ENCODE measurements around the gene PAX3.
A peak's percentile ranks its signal among the peaks of the same experiment; 100 is the strongest.

GRCh38 chr2:222305516-222306392 is 7.0 kb upstream of the PAX3 start:
- TF ChIP-seq REST (IDR thresholded peaks at IDR 0.05; ENCODE audit: low read depth) (no peak), MAX (IDR thresholded peaks at IDR 0.05) (peak; percentile 51), EP300 (IDR thresholded peaks at IDR 0.05; ENCODE audit: borderline replicate concordance) (no peak), RAD21 (IDR thresholded peaks at IDR 0.05; ENCODE audit: low read depth) (no peak), TAF1 (IDR thresholded peaks at IDR 0.05; ENCODE audit: low read depth) (no peak), CEBPB (IDR thresholded peaks at IDR 0.05) (no peak), USF1 (IDR thresholded peaks at IDR 0.05) (no peak), EGR1 (IDR thresholded peaks at IDR 0.05) (no peak), CREB1 (IDR thresholded peaks at IDR 0.05; ENCODE audit: low read depth) (no peak), ZBTB7A (IDR thresholded peaks at IDR 0.05; ENCODE audit: low read depth) (no peak), YY1 (IDR thresholded peaks at IDR 0.05; ENCODE audit: low read depth) (no peak)
